PFSK-1 (cell line): ENCODE measurements around the gene BACE2.

ENCODE experiments used
- FOXP2 ChIP-seq: optimal IDR thresholded peaks from 2 replicates; pipeline ENCODE3; 2011; ENCODE audit warnings: borderline replicate concordance, control low read depth, inconsistent platforms; ENCODE audit not compliant: insufficient read depth; ENCODE audit errors: extremely low read length, extremely low read depth
- POLR2AphosphoS5 ChIP-seq: IDR thresholded peaks from 2 replicates; pipeline ENCODE4 v1.6.1; 2012; ENCODE audit warnings: low read depth, mild to moderate bottlenecking, control low read depth, low read length, moderate library complexity
- SIN3A ChIP-seq: IDR thresholded peaks from 2 replicates; pipeline ENCODE4 v1.6.1; 2012; ENCODE audit warnings: mild to moderate bottlenecking, low read length, moderate library complexity, borderline replicate concordance; ENCODE audit not compliant: insufficient read depth
- TAF1 ChIP-seq: IDR thresholded peaks from 2 replicates; pipeline ENCODE4 v1.6.1; 2012; ENCODE audit warnings: low read length, control low read depth, borderline replicate concordance; ENCODE audit not compliant: insufficient read depth
- TF ChIP-seq, protein P1 (sequence below), 2 experiments: IDR thresholded peaks; 2 replicates each; pipeline versions ENCODE4 v1.6.1 to v1.8.0; 2011 to 2012; ENCODE audit warnings: low read depth in 2 of 2, low read length in 2 of 2, control low read depth in 1 of 2, inconsistent platforms in 1 of 2, mild to moderate bottlenecking in 1 of 2, moderate library complexity in 1 of 2; ENCODE audit not compliant: insufficient read depth in 1 of 2

DNA sequence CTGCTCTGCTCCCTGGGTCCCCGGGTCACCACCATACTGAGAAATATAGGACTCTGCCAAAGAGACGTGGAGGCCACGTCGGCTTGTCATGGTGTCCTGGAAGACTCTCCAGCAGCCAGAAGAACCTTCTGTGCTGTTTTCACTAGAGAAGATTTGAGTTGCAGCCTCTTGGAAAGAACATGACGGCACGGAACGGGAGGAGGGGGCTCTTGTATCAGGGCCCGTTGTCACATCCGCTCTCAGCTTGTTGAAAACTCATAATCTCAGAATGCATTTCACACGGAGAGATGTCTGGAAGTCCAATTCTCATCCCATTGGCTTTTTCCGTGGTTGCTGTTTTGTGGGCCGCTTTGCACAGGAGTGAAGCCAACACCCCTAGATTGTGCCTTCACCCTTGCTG lies 109.2 kb downstream of the BACE2 start:
- TF ChIP-seq TAF1: no peak
- TF ChIP-seq SIN3A: no peak
- TF ChIP-seq, protein P1, sequence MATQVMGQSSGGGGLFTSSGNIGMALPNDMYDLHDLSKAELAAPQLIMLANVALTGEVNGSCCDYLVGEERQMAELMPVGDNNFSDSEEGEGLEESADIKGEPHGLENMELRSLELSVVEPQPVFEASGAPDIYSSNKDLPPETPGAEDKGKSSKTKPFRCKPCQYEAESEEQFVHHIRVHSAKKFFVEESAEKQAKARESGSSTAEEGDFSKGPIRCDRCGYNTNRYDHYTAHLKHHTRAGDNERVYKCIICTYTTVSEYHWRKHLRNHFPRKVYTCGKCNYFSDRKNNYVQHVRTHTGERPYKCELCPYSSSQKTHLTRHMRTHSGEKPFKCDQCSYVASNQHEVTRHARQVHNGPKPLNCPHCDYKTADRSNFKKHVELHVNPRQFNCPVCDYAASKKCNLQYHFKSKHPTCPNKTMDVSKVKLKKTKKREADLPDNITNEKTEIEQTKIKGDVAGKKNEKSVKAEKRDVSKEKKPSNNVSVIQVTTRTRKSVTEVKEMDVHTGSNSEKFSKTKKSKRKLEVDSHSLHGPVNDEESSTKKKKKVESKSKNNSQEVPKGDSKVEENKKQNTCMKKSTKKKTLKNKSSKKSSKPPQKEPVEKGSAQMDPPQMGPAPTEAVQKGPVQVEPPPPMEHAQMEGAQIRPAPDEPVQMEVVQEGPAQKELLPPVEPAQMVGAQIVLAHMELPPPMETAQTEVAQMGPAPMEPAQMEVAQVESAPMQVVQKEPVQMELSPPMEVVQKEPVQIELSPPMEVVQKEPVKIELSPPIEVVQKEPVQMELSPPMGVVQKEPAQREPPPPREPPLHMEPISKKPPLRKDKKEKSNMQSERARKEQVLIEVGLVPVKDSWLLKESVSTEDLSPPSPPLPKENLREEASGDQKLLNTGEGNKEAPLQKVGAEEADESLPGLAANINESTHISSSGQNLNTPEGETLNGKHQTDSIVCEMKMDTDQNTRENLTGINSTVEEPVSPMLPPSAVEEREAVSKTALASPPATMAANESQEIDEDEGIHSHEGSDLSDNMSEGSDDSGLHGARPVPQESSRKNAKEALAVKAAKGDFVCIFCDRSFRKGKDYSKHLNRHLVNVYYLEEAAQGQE (IDR thresholded peaks at IDR 0.05; ENCODE audit: insufficient read depth in 1 of 2, low read depth in 2 of 2, low read length in 2 of 2): no peak
- no peak for TF ChIP-seq POLR2AphosphoS5
- no peak for TF ChIP-seq FOXP2
